Mononuclear cell (primary cell): ENCODE data around the gene UBE2F. TPM values are rescaled to one million over a fixed set of nuclear protein-coding genes. Genes with fewer than 3 reads are reported as not detected.
"Not testable (repeated sequence)": the region's sequence is repeated elsewhere in the genome, so short reads cannot be mapped to it uniquely, and the experiment has no call there.

Source experiments
- H3K27me3 ChIP-seq: 2 replicates; pipeline ENCODE4 v1.6.0; 2011; ENCODE audit warnings: low read length, control low read depth; ENCODE audit not compliant: insufficient read depth
- H3K4me1 ChIP-seq: 2 replicates; pipeline ENCODE4 v1.5.1; 2011; ENCODE audit warnings: mild to moderate bottlenecking, low read length, control low read depth; ENCODE audit not compliant: insufficient read depth
- H3K4me3 ChIP-seq: 2 replicates; pipeline ENCODE4 v1.5.1; 2011; ENCODE audit warnings: mild to moderate bottlenecking, low read length, moderate library complexity
- H3K9me3 ChIP-seq: 2 replicates; pipeline ENCODE4 v1.5.1; 2011; ENCODE audit warnings: low read depth, mild to moderate bottlenecking, control low read depth, low read length
- total RNA-seq: library from RNA; depleted of rRNA; stranded (reverse); fragments of >200 nt; gene quantifications from one replicate; pipeline ENCODE4 v1.2.3, GENCODE V29; 2012

UBE2F gene
- total RNA-seq, 1 donor, result 80.8 TPM

DNA sequence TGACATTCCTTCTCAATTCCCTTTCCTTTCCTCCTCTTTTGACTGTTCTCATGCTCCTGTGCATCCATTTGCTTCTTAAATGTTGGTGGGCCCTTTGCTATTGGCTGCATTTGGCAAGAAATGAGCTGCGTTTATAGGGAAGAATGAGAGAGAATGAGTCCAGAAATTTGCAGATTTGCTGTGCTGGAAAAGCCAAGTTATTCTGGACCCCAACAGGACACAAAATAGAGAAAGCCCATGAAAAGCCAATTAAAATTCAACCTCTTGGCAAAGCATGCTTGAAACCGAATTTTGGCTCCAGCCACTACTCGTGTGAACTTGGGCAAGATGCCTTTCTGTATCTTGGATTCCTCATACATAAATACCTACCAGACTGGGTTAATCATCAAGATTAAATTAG is 92.7 kb downstream of the UBE2F start:
- Histone ChIP-seq H3K4me3 (no peak overlapping the region), H3K4me1 (peaks cover 19% of the 10 kb centered on the region), H3K27me3 (peaks cover 10% of the 10 kb centered on the region), H3K9me3 (no peaks in the 10 kb centered on the region)

DNA sequence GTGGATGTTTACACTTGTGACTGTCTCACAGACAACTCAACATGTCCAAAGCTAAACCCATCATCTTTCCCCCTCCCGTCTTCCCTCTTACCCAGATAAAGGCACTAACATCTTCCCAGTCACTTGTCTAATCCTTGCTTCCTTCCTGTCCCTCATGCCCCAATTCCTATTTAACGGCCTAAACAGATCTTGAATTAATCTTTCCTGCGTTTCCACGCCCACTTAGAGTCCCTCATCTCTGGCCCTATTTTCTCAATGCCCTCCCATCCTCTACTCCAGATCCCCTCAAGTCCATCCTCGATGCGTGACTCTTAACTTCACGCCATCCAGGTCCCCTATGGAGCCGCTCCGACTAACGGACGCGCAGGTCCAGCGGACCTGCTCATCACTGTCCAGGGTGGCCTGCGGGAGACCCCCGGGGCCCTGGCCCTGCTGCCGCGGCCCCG is 93.3 kb downstream of the UBE2F start:
- H3K9me3 ChIP-seq, result no peaks in the 10 kb centered on the region
- peaks cover 10% of the 10 kb centered on the region for H3K27me3 ChIP-seq
- peaks cover 19% of the 10 kb centered on the region for H3K4me1 ChIP-seq
- H3K4me3 ChIP-seq, result peak overlapping the region; percentile 77

DNA sequence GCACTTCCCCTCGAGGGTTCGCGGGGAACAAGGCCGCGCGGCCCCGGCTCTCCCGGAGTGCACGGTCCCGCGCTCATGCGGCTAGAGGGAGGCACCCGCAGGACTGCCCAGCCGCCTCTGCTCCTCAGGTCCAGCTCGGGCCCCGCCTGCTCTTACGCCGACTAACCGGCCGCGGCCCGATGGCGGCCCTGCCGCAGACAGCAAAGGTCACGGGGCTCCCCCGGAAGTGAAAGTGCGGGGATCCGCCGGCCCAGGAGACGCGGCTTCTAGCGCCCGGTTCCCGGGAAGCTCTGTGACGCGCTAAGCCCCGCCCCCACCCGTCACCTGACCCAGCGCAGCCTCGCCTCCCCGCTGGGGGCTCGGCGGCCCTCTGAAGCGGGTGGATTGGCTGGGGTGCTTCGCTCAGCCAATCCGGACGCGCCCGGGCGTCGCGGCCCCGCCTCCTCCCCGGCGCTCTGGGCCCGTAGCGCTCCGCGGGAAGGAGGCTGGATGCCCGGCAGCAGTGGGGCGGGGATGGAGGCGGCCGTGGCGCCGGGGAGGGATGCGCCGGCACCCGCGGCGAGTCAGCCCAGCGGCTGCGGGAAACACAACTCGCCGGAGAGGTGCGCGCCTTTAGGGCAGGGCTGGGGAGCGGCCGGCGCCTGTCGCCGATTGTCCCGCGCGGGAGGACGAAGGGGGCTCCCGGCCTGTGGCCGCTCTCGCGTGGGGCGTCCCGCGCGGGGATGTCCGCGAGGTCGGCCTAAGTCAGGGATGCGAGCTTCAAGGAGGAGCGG is 93.9 kb downstream of the UBE2F start, which contains the start of gene SCLY:
Gene SCLY, plus strand, starts transcription at position 460 of the 773 bp plus-strand sequence. Its CDS starts 54 bp downstream, at position 514.
- Histone ChIP-seq H3K4me1 (peaks cover 19% of the 10 kb centered on the region), H3K9me3 (no peaks in the 10 kb centered on the region), H3K4me3 (peak within 1 kb of the TSS; percentile 77), H3K27me3 (peaks cover 7% of the 10 kb centered on the region)

DNA sequence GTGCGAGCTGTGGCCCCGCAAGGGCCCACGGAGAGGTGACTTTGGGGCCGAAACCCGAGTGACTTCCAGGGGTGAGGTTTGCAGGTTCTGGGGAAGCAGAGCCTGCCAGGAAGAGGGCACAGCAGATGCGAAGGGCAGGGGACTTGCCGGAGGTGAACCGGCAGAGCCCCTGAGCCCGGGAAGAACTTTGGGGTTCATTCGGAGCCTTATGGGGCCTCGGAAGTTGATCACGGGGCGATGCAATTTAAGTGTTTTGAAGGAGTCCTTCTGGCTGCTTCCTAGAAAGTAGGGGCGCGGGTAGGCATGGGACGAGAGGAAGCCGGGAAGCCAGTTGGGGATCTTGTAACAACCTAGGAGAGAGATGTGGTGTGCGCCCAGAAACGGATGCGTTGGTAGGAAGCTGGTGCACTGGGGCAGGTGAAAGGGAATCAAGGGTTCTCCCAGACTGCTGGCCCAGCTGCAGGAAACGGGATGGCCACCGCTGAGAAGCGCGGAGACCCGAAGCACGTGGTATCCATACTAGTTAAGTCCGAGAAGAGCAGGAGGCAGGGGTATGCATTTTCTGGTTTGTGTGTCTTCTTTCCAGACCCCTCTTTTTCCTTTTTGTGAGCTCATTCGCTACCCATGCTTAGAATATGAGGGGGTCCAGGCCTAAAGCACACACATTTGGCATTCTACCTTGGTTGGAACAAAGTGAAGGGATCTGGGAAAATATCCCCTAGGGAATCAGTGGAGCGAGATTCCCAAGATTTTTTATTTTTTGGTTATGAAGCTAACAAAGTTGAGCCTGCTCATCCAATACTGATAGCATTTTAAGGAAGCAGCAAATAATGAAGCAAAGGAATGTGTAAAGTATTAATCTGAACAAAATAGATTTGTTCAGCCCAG is 94.7 kb downstream of the UBE2F start:
- Histone ChIP-seq H3K4me1 (peaks cover 19% of the 10 kb centered on the region), H3K4me3 (peak overlapping the region; percentile 77), H3K27me3 (no peaks in the 10 kb centered on the region), H3K9me3 (no peaks in the 10 kb centered on the region)

DNA sequence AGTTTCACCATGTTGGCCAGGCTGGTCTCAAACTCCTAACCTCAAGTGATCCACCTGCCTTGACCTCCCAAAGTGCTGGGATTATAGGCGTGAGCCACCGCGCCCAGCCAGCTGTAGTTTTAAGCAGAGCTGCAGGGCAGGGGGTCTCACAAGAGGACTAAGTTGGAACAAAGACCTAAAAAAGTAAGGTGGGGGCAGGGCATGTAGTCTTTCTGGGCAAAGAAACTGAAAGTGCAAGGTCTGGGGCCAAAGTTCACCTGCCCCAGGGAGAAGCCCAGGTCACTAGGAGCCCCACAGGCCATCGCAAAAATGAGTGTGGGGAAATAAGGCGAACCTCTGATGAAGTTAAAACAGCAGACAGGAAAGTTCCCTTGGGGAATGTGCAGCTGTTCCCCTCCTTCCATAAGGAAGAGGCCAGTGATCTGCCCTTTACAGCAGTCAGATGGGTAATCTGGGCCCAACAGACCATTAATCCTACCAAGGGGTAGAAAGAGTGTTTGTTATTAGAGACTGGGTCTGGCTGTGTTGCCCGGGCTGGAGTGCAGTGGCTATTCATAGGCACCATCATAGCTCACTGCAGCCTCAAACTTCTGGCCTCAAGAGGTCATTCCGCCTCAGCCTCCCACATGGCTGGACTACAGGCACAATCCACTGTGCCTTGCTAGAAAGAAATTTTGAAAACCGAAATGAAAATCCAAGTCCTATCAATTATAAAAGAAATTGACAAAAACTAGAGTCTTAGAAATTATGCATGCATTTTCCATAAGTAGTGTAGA is 96.8 kb downstream of the UBE2F start:
- Histone ChIP-seq H3K4me3 (no peak overlapping the region), H3K4me1 (peaks cover 19% of the 10 kb centered on the region), H3K27me3 (no peaks in the 10 kb centered on the region), H3K9me3 (no peaks in the 10 kb centered on the region)

DNA sequence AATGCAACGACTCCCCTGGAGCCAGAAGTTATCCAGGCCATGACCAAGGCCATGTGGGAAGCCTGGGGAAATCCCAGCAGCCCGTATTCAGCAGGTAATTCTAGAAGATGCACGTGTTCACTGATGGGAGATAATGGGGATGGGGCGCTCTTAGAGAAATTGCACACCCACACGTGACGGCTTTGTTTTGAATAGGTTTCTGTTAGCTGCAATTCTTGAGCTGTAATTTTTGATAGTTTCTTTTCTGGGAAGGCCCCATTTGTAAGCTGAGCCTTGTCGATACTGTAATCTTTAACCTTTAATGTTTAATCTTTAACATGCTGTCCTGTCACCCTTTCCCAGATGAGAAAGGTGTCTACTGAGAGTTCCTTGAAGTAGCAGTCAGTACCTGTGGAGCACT is 97.6 kb downstream of the UBE2F start:
- H3K4me1 ChIP-seq, result peaks cover 23% of the 10 kb centered on the region
- no peaks in the 10 kb centered on the region for H3K27me3 ChIP-seq

DNA sequence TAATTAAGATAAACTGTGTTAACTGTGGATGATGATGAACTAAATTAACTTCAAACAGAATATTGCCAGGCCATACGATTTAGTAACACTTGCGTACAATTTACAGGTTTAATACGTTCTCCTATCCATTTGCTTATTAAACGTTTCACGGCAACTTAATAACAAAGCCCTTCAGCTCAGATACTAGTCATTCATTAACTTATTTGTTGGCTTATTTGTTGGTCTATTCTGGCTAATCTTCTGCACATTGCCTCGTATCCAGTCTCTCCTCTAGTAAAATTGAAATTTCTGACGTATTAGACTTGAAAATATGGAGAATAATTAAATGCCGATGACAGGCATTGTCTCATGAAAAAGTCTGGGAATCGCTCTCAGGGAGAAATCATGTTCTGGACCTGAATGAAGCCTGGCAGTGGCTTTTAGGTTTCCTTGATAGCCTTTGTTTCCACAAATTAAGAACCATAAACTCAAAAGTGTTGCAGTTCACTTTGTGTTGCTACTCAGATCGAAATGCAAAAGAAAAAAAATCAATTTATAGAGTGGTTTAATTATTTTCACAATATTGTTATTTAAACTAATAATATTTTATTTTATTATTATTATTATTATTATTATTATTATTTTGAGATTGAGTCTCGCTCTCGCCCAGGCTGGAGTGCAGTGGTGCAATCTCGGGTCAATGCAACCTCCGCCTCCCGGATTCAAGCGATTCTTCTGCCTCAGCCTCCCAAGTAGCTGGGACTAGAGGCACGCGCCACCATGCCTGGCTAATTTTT is 98.4 kb downstream of the UBE2F start:
- no peaks in the 10 kb centered on the region for H3K27me3 ChIP-seq
- H3K4me1 ChIP-seq, result peaks cover 22% of the 10 kb centered on the region
- H3K9me3 ChIP-seq, result no peaks in the 10 kb centered on the region
- no peak overlapping the region for H3K4me3 ChIP-seq

More for the DNA sequence above, 97.6 kb downstream of the UBE2F start:
- Histone ChIP-seq H3K4me3 (no peak overlapping the region), H3K9me3 (no peaks in the 10 kb centered on the region)

DNA sequence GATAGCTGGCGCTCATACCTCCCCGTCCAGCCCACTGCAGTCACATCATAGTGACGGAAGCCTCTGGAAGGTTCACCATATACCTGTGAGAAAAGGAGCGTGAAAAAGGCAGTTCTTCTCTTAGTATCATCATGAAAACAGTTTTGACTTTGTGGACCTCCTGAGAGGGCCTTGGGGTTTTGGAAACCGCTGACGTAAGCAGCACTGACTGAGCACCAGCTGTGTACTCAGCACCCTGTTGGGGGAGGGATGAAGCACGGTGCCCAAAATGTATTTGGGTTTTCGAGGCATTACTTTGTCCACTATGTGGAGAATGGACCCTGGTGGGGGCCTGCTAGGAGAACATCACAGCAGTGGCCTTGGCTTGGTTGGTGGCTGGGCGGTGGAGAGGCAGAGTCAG is 99.4 kb downstream of the UBE2F start:
- no peak overlapping the region for H3K4me3 ChIP-seq
- H3K27me3 ChIP-seq, result no peaks in the 10 kb centered on the region
- H3K9me3 ChIP-seq, result no peaks in the 10 kb centered on the region
- H3K4me1 ChIP-seq, result peaks cover 19% of the 10 kb centered on the region

DNA sequence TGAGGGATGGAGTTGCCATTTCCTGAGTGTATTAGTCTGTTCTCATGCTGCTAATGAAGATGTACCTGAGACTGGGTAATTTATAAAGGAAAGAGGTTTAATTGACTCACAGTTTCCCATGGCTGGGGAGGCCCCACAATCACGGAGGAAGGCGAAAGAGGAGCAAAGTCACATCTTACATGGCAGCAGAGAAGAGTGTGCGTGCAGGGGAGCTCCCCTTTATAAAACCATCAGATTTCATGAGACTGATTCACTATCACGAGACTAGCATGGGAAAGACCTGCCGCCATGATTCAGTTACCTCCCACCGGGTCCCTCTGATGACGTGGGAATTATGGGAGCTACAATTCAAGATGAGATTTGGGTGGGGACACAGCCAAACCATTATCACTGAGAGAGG is 99.9 kb downstream of the UBE2F start:
- H3K4me3 ChIP-seq, result not testable (repeated sequence)
- peaks cover 14% of the 10 kb centered on the region for H3K4me1 ChIP-seq

DNA sequence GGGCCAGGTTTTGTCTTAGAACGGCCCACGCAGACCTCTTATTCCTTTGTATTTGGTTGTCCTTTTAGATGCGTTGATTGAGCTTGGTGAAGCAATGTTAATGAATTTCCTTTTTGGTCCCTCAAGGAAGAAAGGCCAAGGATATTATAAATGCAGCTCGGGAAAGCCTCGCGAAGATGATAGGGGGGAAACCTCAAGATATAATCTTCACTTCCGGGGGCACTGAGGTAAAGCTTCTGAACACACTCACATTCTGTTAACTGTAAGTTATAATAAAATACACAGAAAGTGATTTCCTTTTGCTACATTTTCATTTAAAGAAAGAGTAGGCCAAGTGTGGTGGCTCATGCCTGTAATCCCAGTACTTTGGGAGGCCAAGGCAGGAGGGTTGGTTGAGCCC is 101.1 kb downstream of the UBE2F start:
- no peak overlapping the region for H3K4me3 ChIP-seq
- H3K9me3 ChIP-seq, result no peaks in the 10 kb centered on the region
- H3K27me3 ChIP-seq, result no peaks in the 10 kb centered on the region
- peaks cover 10% of the 10 kb centered on the region for H3K4me1 ChIP-seq

More for the DNA sequence above, 99.9 kb downstream of the UBE2F start:
- H3K9me3 ChIP-seq, H3K27me3 ChIP-seq: not testable (repeated sequence)

DNA sequence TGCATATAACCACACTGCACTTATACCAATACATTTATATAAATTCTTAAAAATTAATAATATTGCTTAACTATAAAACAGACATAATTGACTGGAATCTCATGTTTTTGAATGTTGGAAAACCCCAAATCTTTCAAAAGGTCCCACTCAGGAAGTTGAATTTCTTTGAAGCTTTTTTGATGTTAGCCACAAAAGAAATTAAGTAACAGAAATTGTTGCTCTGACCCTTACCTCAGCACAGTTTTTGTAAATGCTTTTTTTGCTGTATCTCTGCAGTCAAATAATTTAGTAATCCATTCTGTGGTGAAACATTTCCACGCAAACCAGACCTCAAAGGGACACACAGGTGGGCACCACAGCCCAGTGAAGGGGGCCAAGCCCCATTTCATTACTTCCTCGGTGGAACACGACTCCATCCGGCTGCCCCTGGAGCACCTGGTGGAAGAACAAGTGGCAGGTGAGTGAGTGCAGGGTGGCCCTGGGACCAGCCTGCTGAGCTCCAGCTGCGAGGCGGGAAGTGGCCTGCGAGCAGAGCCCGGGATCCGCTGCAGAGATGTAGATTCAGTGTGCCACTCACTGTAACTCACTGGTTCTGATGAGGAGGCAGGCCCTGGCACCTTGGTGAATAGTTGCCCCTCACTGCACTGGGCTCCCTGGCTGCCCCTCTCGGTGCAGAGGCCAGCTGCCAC is 102.4 kb downstream of the UBE2F start:
- H3K9me3 ChIP-seq, result no peaks in the 10 kb centered on the region
- H3K4me1 ChIP-seq, result peaks cover 10% of the 10 kb centered on the region
- H3K4me3 ChIP-seq, result no peak overlapping the region
- no peaks in the 10 kb centered on the region for H3K27me3 ChIP-seq

DNA sequence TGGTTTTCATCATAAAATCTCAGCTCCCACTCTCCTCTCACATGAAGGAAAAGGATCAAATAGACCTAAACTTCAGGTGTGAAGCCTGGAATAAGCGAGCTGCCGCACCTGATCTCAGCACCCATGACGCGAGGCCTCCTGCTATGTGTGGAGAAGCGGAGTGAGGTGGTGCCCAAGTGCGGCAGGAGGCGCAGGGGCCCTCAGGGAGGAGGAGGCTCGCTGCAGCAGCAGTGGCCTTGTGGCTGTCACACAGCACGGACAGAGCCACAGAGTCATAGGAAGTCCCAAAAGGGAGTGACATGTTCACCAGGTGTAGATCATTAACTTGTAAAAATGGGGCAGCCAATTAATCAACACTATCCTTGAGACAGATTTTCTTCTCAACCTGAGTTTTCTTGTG is 103.1 kb downstream of the UBE2F start:
- Histone ChIP-seq H3K4me3 (no peak overlapping the region), H3K4me1 (peaks cover 10% of the 10 kb centered on the region), H3K27me3 (no peaks in the 10 kb centered on the region), H3K9me3 (no peaks in the 10 kb centered on the region)

DNA sequence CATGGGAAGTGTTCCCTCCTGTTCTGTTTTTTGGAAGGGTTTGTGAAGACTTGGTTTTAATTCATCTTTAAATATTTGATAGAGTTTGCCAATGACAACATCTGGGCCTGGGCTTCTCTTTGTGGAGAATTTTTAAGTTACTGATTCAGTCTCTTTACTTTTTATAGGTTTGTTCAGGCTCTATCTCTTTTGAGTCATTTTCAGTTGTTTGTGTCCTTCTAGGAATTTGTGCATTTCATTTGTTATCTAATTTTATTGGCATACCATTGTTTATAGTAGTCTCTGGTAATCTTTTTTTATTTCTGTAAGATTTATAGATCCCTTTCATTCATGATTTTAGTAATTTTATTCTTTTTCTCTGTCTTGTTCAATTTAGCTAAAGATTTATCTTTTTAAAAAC is 108.6 kb downstream of the UBE2F start:
- H3K27me3 ChIP-seq, result no peaks in the 10 kb centered on the region
- no peaks in the 10 kb centered on the region for H3K4me1 ChIP-seq
- H3K9me3 ChIP-seq, result no peaks in the 10 kb centered on the region
- no peak overlapping the region for H3K4me3 ChIP-seq

DNA sequence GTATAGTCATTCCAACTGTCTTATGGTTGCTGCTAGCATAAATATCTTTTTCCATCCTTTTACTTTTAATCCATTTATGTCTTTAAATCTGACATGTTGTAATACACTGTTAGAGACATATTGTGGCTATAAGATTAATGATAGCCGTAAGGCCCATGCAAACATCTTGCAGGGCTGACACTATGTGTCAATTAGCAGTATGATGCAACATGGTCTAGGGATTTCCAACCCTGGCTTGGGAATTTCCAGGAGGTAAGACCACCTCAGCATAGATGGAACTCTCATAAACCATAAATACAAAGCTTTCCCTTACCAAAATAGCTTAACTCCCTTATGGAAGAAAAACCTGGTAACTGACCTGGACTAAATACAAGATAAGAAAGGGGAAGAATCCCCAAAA is 110.5 kb downstream of the UBE2F start:
- H3K9me3 ChIP-seq, result no peaks in the 10 kb centered on the region
- no peaks in the 10 kb centered on the region for H3K4me1 ChIP-seq
- H3K27me3 ChIP-seq, result no peaks in the 10 kb centered on the region
- H3K4me3 ChIP-seq, result no peak overlapping the region
